GM04503 (cell line): Measurements from ENCODE around the gene SHANK1.

Experiments
- DNase-seq: peaks from one replicate; pipeline ENCODE4 v3.0.0-alpha.2; 2012; ENCODE audit warnings: low read depth

The SHANK1 gene

GRCh38 chr19:50659318-50660087 lies 60.1 kb downstream of the SHANK1 start:
- DNase-seq = no peak

- DNase-seq = no peak
These were observed 60.9 kb downstream of the SHANK1 start for GRCh38 chr19:50658441-50659317.

- DNase-seq = peak; percentile 83
These were observed 61.7 kb downstream of the SHANK1 start for GRCh38 chr19:50657712-50658440.

GRCh38 chr19:50657222-50657669 lies 62.4 kb downstream of the SHANK1 start:
- DNase-seq = no peak

- no peak for DNase-seq
These were observed 64.7 kb downstream of the SHANK1 start for GRCh38 chr19:50654882-50655281.

GRCh38 chr19:50652722-50653121 lies 66.9 kb downstream of the SHANK1 start:
- DNase-seq = no peak

- DNase-seq = no peak
These were observed 68.4 kb downstream of the SHANK1 start for GRCh38 chr19:50651174-50651573.

GRCh38 chr19:50649433-50650391 lies 69.9 kb downstream of the SHANK1 start, which contains the start of gene C19orf81:
TSS of gene C19orf81 (plus strand) at chr19:50649445. CDS start at chr19:50649445, 0 bp downstream.
- no peak for DNase-seq

- DNase-seq = no peak
These were observed 70.9 kb downstream of the SHANK1 start for GRCh38 chr19:50648659-50649058.

GRCh38 chr19:50647879-50648615 lies 71.6 kb downstream of the SHANK1 start:
- DNase-seq = no peak

- peak; percentile 27 for DNase-seq
These were observed 73.4 kb downstream of the SHANK1 start for GRCh38 chr19:50646074-50646807.

GRCh38 chr19:50645107-50645506 lies 74.5 kb downstream of the SHANK1 start:
- no peak for DNase-seq

GRCh38 chr19:50644315-50644915 lies 75.2 kb downstream of the SHANK1 start:
- no peak for DNase-seq

- DNase-seq = no peak
These were observed 79.2 kb downstream of the SHANK1 start for GRCh38 chr19:50640368-50640767.

GRCh38 chr19:50639121-50640112 lies 80.2 kb downstream of the SHANK1 start, which contains the start of gene SYT3:
TSS of gene SYT3 (minus strand) at chr19:50639881. CDS start at chr19:50637411, 2,470 bp downstream.
- DNase-seq = no peak

GRCh38 chr19:50638600-50638999 lies 81.0 kb downstream of the SHANK1 start:
- no peak for DNase-seq

- DNase-seq = no peak
These were observed 83.1 kb downstream of the SHANK1 start for GRCh38 chr19:50636317-50637085.
